ENCODE measurements around the gene FBN3. TPM values are rescaled to one million over a fixed set of nuclear protein-coding genes. Genes with fewer than 3 reads are reported as not detected.

The FBN3 gene
- total RNA-seq, 4 donors from 2014 or later = under 0.01 TPM; not detected in 3

- no peak overlapping the region for H3K27ac ChIP-seq (replicated peaks in 1 of 4)
- intact Hi-C loops (cut with DNase I) = no loop called here
- peaks cover 0 to 68% (median 23%) of the 10 kb centered on the region in 4 donors for H3K27me3 ChIP-seq
- H3K4me1 ChIP-seq = peaks cover 10 to 13% (median 12%) of the 10 kb centered on the region in 4 donors
- DNase-seq (ENCODE audit: extremely low spot score) = no peak
- H3K36me3 ChIP-seq = no peaks in the 10 kb centered on the region
- no peaks in the 10 kb centered on the region for H3K9me3 ChIP-seq
- TF ChIP-seq POLR2AphosphoS5 (IDR thresholded peaks at IDR 0.05) = no peak
- TF ChIP-seq EP300 (IDR thresholded peaks at IDR 0.05) = no peak
- TF ChIP-seq CTCF (IDR thresholded peaks at IDR 0.05) = no peak
- no peak for TF ChIP-seq POLR2A (IDR thresholded peaks at IDR 0.05; ENCODE audit: low read depth)
- H3K4me3 ChIP-seq = no peak overlapping the region
- WGBS = 73% methylated on average over 10 of the region's 14 CpGs
Measured at GRCh38 chr19:8144273-8144995, 5.0 kb downstream of the FBN3 start.

GRCh38 chr19:8143041-8143440 is 6.4 kb downstream of the FBN3 start:
- WGBS = 65% methylated on average over 10 of the region's 10 CpGs
- no peaks in the 10 kb centered on the region for H3K4me1 ChIP-seq
- no peak for DNase-seq (ENCODE audit: extremely low spot score)
- TF ChIP-seq CTCF (IDR thresholded peaks at IDR 0.05) (no peak), POLR2A (IDR thresholded peaks at IDR 0.05; ENCODE audit: low read depth) (no peak), POLR2AphosphoS5 (IDR thresholded peaks at IDR 0.05) (no peak), EP300 (IDR thresholded peaks at IDR 0.05) (no peak)
- intact Hi-C loops (cut with DNase I) = no loop called here
- H3K36me3 ChIP-seq = no peaks in the 10 kb centered on the region
- no peak overlapping the region for H3K27ac ChIP-seq (replicated peaks in 1 of 4)
- no peak overlapping the region for H3K4me3 ChIP-seq
- H3K27me3 ChIP-seq = peaks cover 0 to 54% (median 10%) of the 10 kb centered on the region in 4 donors
- H3K9me3 ChIP-seq = no peaks in the 10 kb centered on the region

- no peak for TF ChIP-seq CTCF (IDR thresholded peaks at IDR 0.05)
- no peak for TF ChIP-seq POLR2A (IDR thresholded peaks at IDR 0.05; ENCODE audit: low read depth)
- TF ChIP-seq EP300 (IDR thresholded peaks at IDR 0.05) = no peak
- no peak for TF ChIP-seq POLR2AphosphoS5 (IDR thresholded peaks at IDR 0.05)
- Histone ChIP-seq H3K27ac (replicated peaks in 1 of 4) (no peak overlapping the region), H3K9me3 (no peaks in the 10 kb centered on the region), H3K4me1 (no peaks in the 10 kb centered on the region), H3K27me3 (peaks cover 0 to 49% (median 5%) of the 10 kb centered on the region in 4 donors), H3K4me3 (no peak overlapping the region), H3K36me3 (no peaks in the 10 kb centered on the region)
- 79% methylated on average over 6 of the region's 6 CpGs for WGBS
- intact Hi-C loops (cut with DNase I) = no loop called here
- no peak for DNase-seq (ENCODE audit: extremely low spot score)
Measured at GRCh38 chr19:8142513-8142900, 6.9 kb downstream of the FBN3 start.

- 94% methylated on average over 11 of the region's 21 CpGs for WGBS
- peaks cover 0 to 43% (median 0%) of the 10 kb centered on the region in 4 donors for H3K27me3 ChIP-seq
- H3K36me3 ChIP-seq = no peaks in the 10 kb centered on the region
- no peaks in the 10 kb centered on the region for H3K9me3 ChIP-seq
- H3K4me3 ChIP-seq = no peak overlapping the region
- no peak overlapping the region for H3K27ac ChIP-seq (replicated peaks in 1 of 4)
- TF ChIP-seq POLR2A (IDR thresholded peaks at IDR 0.05; ENCODE audit: low read depth) (no peak), CTCF (IDR thresholded peaks at IDR 0.05) (no peak), EP300 (IDR thresholded peaks at IDR 0.05) (no peak), POLR2AphosphoS5 (IDR thresholded peaks at IDR 0.05) (no peak)
- no peaks in the 10 kb centered on the region for H3K4me1 ChIP-seq
- no peak for DNase-seq (ENCODE audit: extremely low spot score)
- intact Hi-C loops (cut with DNase I) = no loop called here
Measured at GRCh38 chr19:8141726-8142512, 7.5 kb downstream of the FBN3 start.
